ENCODE measurements around the gene POLG2. TPM values are rescaled to one million over a fixed set of nuclear protein-coding genes. Genes with fewer than 3 reads are reported as not detected.

POLG2 gene
- total and polyA plus RNA-seq, 2 of the 8 experiments (the other 6 are each of a cell fraction or from before 2014, with no cell fraction given) = 9.7 to 34.3 TPM

GRCh38 chr17:64449545-64449944, 47.3 kb downstream of the POLG2 start:
- no peak overlapping the region for H3K4ac ChIP-seq (replicated peaks; ENCODE audit: insufficient read length, low read depth, low read length)
- H4K5ac ChIP-seq (ENCODE audit: insufficient read length, low read depth, low read length) = no peak overlapping the region
- no peak overlapping the region for H2BK20ac ChIP-seq (ENCODE audit: low read length)
- H3K56ac ChIP-seq (replicated peaks; ENCODE audit: insufficient read length, low read depth, low read length) = no peak overlapping the region
- no peak overlapping the region for H4K8ac ChIP-seq (ENCODE audit: extremely low read depth, insufficient read depth, low read length)
- H2BK5ac ChIP-seq (ENCODE audit: low read depth, low read length) = no peak overlapping the region
- no peak overlapping the region for H2BK15ac ChIP-seq (ENCODE audit: low read length)
- no peak overlapping the region for H3K4me2 ChIP-seq (ENCODE audit: insufficient read depth in 1 of 2, low read depth in 2 of 2, low read length in 2 of 2)
- ChIA-PET CTCF (ENCODE audit: partially characterized antibody) (no interaction called here), POLR2A (ENCODE audit: partially characterized antibody) (interaction anchor here (0.7 to 1.3 kb wide), 2 partner anchors 56 to 303 kb away, joined by 4 to 5 read pairs; no protein-coding TSS in a partner anchor)
- H3K79me2 ChIP-seq (ENCODE audit: control insufficient read depth in 1 of 2, insufficient read depth in 2 of 2, low read length in 2 of 2) = no peaks in the 10 kb centered on the region
- no peak overlapping the region for H2BK12ac ChIP-seq (ENCODE audit: low read depth, low read length)
- WGBS, 2 experiments (ENCODE audit: extremely low coverage in 1 of 2, insufficient coverage in 1 of 2, insufficient read length in 1 of 2, insufficient replicate concordance in 2 of 2, low coverage in 1 of 2, low lambda C conversion rate in 2 of 2, missing lambda C conversion rate in 1 of 2) = 95% methylated on average over 3 of the region's 3 CpGs; no CpG with 5 or more reads in 1 of the 2 experiments
- H3K27ac ChIP-seq (ENCODE audit: low read depth, low read length) = no peak overlapping the region
- no peak overlapping the region for H2BK120ac ChIP-seq (replicated peaks; ENCODE audit: low read depth, low read length)
- no peak overlapping the region for H3K4me3 ChIP-seq (ENCODE audit: extremely low read depth in 1 of 4, insufficient read depth in 2 of 4, low read depth in 3 of 4, low read length in 4 of 4)
- no peak for DNase-seq (ENCODE audit: low read depth in 1 of 2, low spot score in 2 of 2)
- no peak overlapping the region for H3K23ac ChIP-seq (ENCODE audit: insufficient read length)
- H3K9me3 ChIP-seq (ENCODE audit: insufficient read depth in 2 of 2, low read depth in 1 of 2, low read length in 1 of 2) = no peaks in the 10 kb centered on the region
- no peaks in the 10 kb centered on the region for H3K79me1 ChIP-seq (ENCODE audit: low read depth, low read length)
- TF ChIP-seq MAFK (IDR thresholded peaks at IDR 0.05; ENCODE audit: low read depth, low read length) = no peak
- TF ChIP-seq POU5F1 (IDR thresholded peaks at IDR 0.05; ENCODE audit: low read depth, low read length) = no peak
- no peak for TF ChIP-seq CHD2 (IDR thresholded peaks at IDR 0.05; ENCODE audit: low read length)
- no peak for TF ChIP-seq CBX5 (IDR thresholded peaks at IDR 0.05; ENCODE audit: low read depth, low read length)
- no peak for TF ChIP-seq TAF7 (optimal IDR thresholded peaks at IDR 0.05; ENCODE audit: borderline replicate concordance, low read depth, low read length)
- TF ChIP-seq ATF3 (IDR thresholded peaks at IDR 0.05; ENCODE audit: insufficient read depth, low read depth, low read length) = no peak
- no peak for TF ChIP-seq JUND (IDR thresholded peaks at IDR 0.05; ENCODE audit: low read length)
- no peak for TF ChIP-seq CHD1 (IDR thresholded peaks at IDR 0.05; ENCODE audit: low read depth, low read length)
- TF ChIP-seq RXRA (IDR thresholded peaks at IDR 0.05; ENCODE audit: insufficient read depth, low read depth, low read length) = no peak
- TF ChIP-seq GTF2F1 (IDR thresholded peaks at IDR 0.05; ENCODE audit: borderline replicate concordance, low read depth, low read length) = no peak
- no peak for TF ChIP-seq POLR2A (IDR thresholded peaks at IDR 0.05; ENCODE audit: control extremely low read depth in 1 of 2, low read depth in 2 of 2, low read length in 2 of 2)
- TF ChIP-seq EZH2 (IDR thresholded peaks at IDR 0.05; ENCODE audit: low read depth, low read length, severe bottlenecking) = no peak
- no peaks in the 10 kb centered on the region for H3K23me2 ChIP-seq (ENCODE audit: low read depth, low read length)
- H4K20me1 ChIP-seq (replicated peaks in 1 of 2; ENCODE audit: control insufficient read depth in 1 of 2, insufficient read depth in 2 of 2, low read length in 2 of 2) = no peaks in the 10 kb centered on the region
- no peak overlapping the region for H2AFZ ChIP-seq (ENCODE audit: low read length)
- no peaks in the 10 kb centered on the region for H3K27me3 ChIP-seq (replicated peaks in 1 of 4; ENCODE audit: control insufficient read depth in 3 of 4, extremely low read depth in 1 of 4, insufficient read depth in 3 of 4, low read length in 3 of 4)
- FAIRE-seq = no peak
- no peak overlapping the region for H3K14ac ChIP-seq (ENCODE audit: insufficient read length)
- no peak overlapping the region for H4K91ac ChIP-seq (replicated peaks; ENCODE audit: insufficient read length, low read length)
- H3K4me1 ChIP-seq (replicated peaks in 1 of 4; ENCODE audit: control insufficient read depth in 3 of 4, insufficient read depth in 4 of 4, low read length in 3 of 4) = no peaks in the 10 kb centered on the region
- H3K36me3 ChIP-seq (ENCODE audit: control insufficient read depth in 2 of 4, insufficient read depth in 4 of 4, low read length in 3 of 4) = no peaks in the 10 kb centered on the region
- no peak overlapping the region for H3K9ac ChIP-seq (replicated peaks in 1 of 4; ENCODE audit: extremely low read depth in 1 of 4, low read depth in 3 of 4, low read length in 3 of 4)
- no peak overlapping the region for H2AK5ac ChIP-seq (ENCODE audit: low read depth, low read length)
- no peak overlapping the region for H3K18ac ChIP-seq (ENCODE audit: extremely low read depth, low read length)
